SK-N-MC (cell line): ENCODE results near the gene WASHC3.

Experiments used
- EZH2 ChIP-seq: fragments of 200-600 bp; sonication (generic); IDR thresholded peaks from one replicate; pipeline ENCODE4 v1.6.1; 2017; ENCODE audit warnings: antibody characterized with exemption
- FOXP2 ChIP-seq: optimal IDR thresholded peaks from 2 replicates; pipeline ENCODE3; 2011; ENCODE audit warnings: mild to moderate bottlenecking, moderate library complexity; ENCODE audit not compliant: insufficient read depth; ENCODE audit errors: extremely low read length, control extremely low read depth
- POLR2AphosphoS5 ChIP-seq: IDR thresholded peaks from 2 replicates; pipeline ENCODE4 v1.6.1; 2012; ENCODE audit warnings: mild to moderate bottlenecking, low read depth, low read length, borderline replicate concordance

DNA sequence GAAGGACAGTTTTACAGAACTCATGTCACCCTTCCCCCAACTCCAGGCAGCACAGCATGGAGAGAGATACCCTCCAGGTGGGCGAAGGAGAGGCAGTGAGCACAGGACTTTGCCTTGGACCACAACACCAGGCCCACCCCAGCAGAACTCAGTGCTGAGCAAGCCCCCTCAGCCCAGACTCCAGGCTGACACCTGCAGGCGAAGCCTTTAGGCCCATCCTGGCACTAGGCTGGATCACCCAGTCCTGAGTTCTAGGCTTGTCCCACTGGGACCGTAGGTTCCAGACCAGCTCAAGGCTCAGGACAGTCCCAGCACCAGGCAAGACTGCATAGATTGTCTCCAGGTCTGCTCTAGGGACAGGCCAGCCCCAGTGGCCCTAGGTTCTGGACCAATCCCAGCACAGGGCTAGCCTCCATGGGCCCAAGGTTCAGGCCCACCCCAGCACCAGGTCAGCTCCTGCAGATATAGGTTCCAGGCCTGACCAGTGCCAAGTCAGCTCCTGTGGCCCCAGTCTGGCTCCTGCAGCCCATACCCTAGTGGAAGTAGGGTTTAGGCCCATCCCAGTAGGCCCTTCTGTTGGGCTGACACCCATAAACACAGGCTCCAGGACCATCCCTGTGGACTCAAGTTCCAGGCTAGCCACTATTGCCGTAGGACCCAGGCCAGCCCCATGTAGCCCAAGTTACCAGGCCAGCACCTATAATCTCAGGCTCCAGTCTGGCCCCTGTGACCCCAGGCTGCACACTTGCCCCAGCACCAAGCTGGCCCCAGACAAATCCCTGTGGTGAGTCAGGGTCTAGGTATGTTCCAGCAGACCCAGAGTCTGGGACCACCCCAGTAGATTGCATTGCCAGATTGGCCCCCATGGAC lies 9.4 kb downstream of the WASHC3 start:
- TF ChIP-seq POLR2AphosphoS5 (no peak), EZH2 (no peak), FOXP2 (no peak)
